Activated CD8-positive, alpha-beta memory T cell treated with anti-CD3 and anti-CD28 coated beads for 36 hours (primary cell): Measurements from ENCODE around the gene ELK1. TPM values are rescaled to one million over a fixed set of nuclear protein-coding genes. Genes with fewer than 3 reads are reported as not detected.
"Not testable (repeated sequence)": the region's sequence is repeated elsewhere in the genome, so short reads cannot be mapped to it uniquely, and the experiment has no call there.

Experiments used
- CTCF ChIA-PET: fragments of 350-600 bp; sonication (Branson Sonifier 250); formaldehyde crosslinking; loops from one replicate; lab custom pipeline; 2021; ENCODE audit warnings: antibody characterized with exemption; lab: Charles Lee
- POLR2A ChIA-PET: fragments of 350-600 bp; sonication (Branson Sonifier 250); formaldehyde crosslinking; loops from one replicate; lab custom pipeline; 2021; ENCODE audit warnings: antibody characterized with exemption; lab: Charles Lee
- total RNA-seq, 2 experiments: library from RNA; stranded (reverse); gene quantifications; one replicate each; pipeline ENCODE4 v1.2.3, GENCODE V29; 2021

Gene ELK1
- total RNA-seq, 2 experiments from 2014 or later = 63.4 to 67.7 TPM

DNA sequence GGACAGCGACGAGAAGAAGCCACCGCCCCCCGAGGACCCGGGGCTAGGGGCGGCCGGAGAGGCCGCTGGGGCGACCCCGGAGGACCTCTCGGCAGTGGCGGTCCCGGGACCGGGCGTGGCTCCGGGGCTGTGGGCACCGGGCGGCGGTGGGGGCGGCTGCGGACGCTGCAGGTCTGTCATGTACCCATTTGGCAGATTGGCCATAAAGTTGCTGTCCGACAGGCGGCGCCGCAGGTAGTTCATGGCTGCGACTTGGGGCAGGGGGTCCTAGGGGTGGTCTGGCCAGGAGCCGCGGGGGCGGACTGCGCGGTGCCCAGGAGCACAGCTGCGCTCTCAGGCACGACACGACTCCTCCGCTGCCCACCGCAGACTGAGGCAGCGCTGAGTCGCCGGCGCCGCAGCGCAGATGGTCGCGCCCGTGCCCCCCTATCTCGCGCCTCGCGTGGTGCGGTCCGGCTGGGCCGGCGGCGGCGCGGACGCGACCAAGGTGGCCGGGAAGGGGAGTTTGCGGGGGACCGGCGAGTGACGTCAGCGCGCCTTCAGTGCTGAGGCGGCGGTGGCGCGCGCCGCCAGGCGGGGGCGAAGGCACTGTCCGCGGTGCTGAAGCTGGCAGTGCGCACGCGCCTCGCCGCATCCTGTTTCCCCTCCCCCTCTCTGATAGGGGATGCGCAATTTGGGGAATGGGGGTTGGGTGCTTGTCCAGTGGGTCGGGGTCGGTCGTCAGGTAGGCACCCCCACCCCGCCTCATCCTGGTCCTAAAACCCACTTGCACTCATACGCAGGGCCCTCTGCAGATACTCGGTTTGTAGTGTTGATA lies 30.7 kb downstream of the ELK1 start, which contains the start of gene SYN1:
Gene SYN1, minus strand, starts transcription at position 372 of the 817 bp plus-strand sequence. Its CDS starts 129 bp downstream, at position 243.
- CTCF ChIA-PET = no interaction called here
- POLR2A ChIA-PET = no interaction called here

GRCh38 chrX:47618923-47619485 lies 31.4 kb downstream of the ELK1 start:
- ChIA-PET CTCF (no interaction called here), POLR2A (no interaction called here)

DNA sequence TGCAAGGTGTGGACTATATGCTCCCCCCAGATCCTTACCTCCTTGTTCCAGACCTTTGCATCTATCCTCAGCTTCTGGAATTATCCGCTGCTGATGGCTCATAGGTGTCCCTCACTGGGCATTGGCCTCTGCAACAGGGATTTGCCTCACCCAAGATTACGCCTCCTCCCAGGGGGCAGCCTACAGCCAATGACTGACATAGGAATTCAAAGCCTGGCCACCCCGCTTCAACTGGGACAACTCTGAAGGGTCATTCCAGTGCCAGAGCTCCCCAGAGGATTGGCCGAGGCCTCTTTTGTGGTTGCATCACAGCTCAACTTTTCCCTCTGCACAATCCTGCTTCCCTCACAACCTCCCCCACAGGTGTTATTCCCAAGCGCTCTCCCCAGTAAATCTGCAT lies 35.7 kb downstream of the ELK1 start:
- ChIA-PET POLR2A (no interaction called here), CTCF (no interaction called here)

DNA sequence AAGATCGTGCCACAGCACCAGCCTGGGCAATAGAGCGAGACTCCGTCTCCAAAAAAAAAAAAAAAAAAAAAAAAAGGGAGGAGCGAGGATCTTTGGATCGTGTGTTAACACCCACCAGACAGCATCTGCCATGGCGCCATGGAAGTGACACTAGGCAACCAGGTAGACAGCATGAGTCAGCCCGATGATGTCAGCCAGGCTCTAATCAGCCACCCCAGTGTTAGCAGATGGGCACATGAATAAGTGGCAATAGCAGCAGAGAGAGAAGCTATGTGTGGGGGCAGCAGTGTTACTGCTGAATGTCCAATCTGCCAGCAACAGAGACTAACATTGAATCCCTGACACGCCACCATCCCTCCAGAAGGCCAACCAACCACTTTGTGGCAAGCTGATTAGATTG lies 37.3 kb downstream of the ELK1 start:
- CTCF ChIA-PET = interaction anchor here (1.2 kb wide), 1 partner anchor 31 kb away, joined by 3 read pairs; the partner anchor contains the start of gene TIMP1
- POLR2A ChIA-PET = no interaction called here

DNA sequence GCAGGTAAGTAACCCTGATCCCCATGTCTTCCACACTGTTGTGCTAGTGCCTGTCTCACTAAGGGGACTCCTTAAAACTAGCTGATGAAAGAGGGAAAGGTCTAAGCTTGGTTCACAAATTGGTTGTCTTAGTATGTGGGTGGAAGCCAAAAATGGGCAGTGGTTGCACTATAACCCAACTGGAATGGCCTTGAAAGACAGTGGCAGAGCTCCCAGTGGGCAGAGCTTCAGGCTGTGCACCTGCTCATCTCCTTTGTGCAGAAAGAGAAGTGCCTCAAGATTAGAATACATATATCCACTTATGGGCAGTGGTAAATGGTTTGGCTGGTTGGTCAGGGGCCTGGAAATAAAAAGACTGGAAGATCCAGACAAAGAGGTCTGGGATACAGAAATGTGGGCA lies 37.9 kb downstream of the ELK1 start:
- ChIA-PET CTCF (no interaction called here), POLR2A (no interaction called here)

- POLR2A ChIA-PET = no interaction called here
- CTCF ChIA-PET = no interaction called here
These were observed 38.4 kb downstream of the ELK1 start for GRCh38 chrX:47611926-47612325.

DNA sequence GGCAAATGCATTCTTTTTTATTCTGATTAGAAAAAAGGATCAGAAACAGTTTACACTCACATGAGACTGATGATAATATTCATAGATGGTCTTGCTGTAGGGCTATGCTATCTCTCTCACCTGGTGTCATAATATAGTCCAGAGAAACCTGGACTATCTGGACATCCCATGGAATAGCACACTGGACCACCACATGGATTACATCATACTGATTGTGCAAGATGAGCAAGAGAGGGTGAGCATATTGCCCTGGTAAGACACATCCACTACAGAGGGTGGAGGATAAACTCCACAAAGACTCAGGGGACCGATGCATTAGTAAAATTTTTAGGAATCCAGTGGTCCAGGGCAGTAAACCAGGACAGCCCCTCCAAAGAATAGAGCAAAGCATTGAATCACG lies 38.9 kb downstream of the ELK1 start:
- ChIA-PET POLR2A (no interaction called here), CTCF (no interaction called here)

- ChIA-PET POLR2A (no interaction called here), CTCF (interaction anchor here (0.6 kb wide), 1 partner anchor 122 kb away, joined by 3 read pairs; no protein-coding TSS in a partner anchor)
These were observed 39.9 kb downstream of the ELK1 start for GRCh38 chrX:47610511-47610910.

GRCh38 chrX:47608130-47608810 lies 42.1 kb downstream of the ELK1 start:
- CTCF ChIA-PET = no interaction called here
- POLR2A ChIA-PET = interaction anchor here (0.7 kb wide), 1 partner anchor 52 kb away, joined by 9 read pairs; no protein-coding TSS in a partner anchor

- POLR2A ChIA-PET = no interaction called here
These were observed 43.3 kb downstream of the ELK1 start for GRCh38 chrX:47607091-47607490.

GRCh38 chrX:47605024-47605423 lies 45.3 kb downstream of the ELK1 start:
- POLR2A ChIA-PET = no interaction called here
- CTCF ChIA-PET = no interaction called here

More at GRCh38 chrX:47607091-47607490, 43.3 kb downstream of the ELK1 start:
- CTCF ChIA-PET = no interaction called here

- POLR2A ChIA-PET, CTCF ChIA-PET: not testable (repeated sequence)
These were observed 47.2 kb downstream of the ELK1 start for GRCh38 chrX:47603125-47603524.

DNA sequence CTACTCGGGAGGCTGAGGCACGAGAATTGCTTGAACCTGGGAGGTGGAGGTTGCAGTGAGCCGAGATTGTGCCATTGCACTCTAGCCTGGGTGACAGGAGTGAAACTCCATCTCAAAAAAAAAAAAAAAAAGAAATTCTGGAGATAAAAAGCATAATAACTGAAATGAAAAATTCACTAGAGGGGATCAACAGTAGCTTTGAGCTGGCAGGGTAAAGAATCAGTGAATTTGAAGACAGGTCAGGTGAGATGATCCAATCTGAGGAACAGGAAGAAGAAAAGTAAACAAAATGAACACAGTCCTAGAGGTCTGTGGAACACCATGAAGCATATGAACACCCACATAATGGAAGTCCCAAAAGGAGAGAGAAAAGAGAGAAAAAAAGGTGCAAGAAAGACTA lies 53.1 kb downstream of the ELK1 start:
- CTCF ChIA-PET = no interaction called here
- POLR2A ChIA-PET = interaction anchor here (0.6 kb wide), 1 partner anchor 394 kb away, joined by 5 read pairs; no protein-coding TSS in a partner anchor

GRCh38 chrX:47596256-47596655 lies 54.1 kb downstream of the ELK1 start:
- POLR2A ChIA-PET = no interaction called here
- CTCF ChIA-PET = no interaction called here

GRCh38 chrX:47595716-47596251 lies 54.6 kb downstream of the ELK1 start:
- POLR2A ChIA-PET = no interaction called here

GRCh38 chrX:47593522-47593921 lies 56.8 kb downstream of the ELK1 start:
- ChIA-PET POLR2A (no interaction called here), CTCF (no interaction called here)

More at GRCh38 chrX:47595716-47596251, 54.6 kb downstream of the ELK1 start:
- CTCF ChIA-PET = no interaction called here

- ChIA-PET CTCF (no interaction called here), POLR2A (no interaction called here)
These were observed 59.4 kb downstream of the ELK1 start for GRCh38 chrX:47590984-47591383.

DNA sequence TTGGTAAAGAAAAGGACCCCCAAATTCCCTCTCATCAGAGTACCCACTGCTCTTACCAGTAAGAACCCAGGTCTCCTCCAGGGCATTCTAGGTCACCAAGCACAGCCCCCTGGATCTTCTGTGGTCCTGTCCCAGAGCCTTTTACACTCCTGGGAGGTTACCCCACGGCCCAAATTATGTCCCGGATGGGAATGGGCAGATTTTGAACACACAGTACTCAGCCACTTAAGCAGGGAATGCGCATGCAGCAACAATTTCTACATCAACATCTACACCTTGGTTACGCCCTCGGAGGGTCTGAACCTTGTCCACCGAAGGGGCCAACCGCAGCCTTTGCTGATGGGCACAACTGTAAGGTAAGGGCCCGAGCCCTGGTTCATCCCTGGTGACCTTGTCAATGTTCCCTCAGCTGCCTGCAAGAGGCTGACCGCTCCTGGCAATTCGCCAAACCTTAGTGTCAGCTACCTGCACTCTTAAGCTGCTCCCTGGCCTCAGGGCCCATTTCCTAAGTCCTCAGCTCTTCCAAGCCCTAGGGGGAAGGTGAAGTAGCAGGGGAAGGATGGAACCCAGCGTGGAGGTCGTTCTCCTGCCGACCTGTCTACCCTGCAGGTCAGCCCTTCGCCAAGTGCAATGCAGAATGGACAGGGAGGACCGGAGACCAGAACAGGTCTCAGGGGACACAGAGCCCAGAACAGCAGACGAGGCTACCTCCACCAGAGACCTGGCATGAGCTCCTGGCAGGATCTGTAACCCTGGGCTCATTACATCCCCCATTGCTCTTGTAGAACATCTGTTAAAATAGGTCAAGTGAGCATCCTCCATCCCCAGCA lies 62.2 kb downstream of the ELK1 start:
- ChIA-PET CTCF (no interaction called here), POLR2A (no interaction called here)
